HG02943 (cell line): ENCODE measurements around the gene TRIM59.

Source experiments
- ATAC-seq: cut with Tn5 transposase; IDR thresholded peaks from one replicate; pipeline ENCODE4 v1.9.1; 2021; ENCODE audit warnings: mild to moderate bottlenecking, low read depth, moderate library complexity; ENCODE audit not compliant: unreplicated experiment

Gene TRIM59, protein sequence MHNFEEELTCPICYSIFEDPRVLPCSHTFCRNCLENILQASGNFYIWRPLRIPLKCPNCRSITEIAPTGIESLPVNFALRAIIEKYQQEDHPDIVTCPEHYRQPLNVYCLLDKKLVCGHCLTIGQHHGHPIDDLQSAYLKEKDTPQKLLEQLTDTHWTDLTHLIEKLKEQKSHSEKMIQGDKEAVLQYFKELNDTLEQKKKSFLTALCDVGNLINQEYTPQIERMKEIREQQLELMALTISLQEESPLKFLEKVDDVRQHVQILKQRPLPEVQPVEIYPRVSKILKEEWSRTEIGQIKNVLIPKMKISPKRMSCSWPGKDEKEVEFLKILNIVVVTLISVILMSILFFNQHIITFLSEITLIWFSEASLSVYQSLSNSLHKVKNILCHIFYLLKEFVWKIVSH

DNA sequence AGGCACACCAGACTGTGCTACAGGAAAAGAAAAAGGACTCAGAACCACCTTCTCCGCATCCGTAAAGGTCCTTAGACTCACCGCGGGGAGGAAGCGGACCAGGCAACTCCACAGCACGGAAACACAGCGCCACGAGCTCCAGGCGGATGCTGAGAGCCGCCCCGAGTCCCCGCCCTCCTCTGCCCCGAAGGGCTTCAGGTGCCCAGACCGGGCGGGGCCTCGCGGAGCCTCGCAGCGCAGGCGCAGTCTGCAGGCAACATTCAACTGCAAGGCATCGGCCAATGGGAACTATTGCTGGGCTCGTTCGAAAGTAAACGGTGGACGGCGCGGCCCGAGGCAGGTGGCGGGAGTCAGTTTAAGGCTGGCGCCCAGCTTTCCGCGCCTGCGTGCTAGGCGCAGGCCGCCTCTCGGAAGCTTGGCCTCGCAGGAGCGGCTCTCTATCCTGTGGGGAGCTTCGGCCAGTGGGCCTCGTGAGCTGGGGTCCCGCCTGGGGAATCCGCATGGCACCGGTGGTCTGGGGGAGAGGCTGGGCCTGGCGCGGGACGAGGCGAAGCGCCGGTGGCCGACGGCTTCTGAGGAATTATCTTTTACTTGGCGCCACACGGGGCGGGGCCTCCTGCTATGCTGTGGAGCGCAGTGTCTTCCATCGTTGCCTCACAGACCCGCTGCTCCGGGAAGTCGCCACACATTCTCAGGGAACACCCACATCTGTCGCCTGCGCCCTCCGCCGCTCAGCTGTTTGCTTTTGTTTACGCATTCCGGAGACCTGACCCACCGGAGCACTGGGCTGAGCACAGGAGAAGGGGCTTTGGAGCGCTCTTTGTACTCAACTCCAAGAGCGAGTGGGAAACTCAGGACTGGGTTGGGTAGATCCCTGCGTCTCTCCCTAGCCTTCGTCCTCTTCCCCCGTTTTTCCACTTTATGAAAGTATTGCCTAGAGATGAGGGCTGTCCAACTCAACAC, at the start of gene TRIM59:
TSS of gene TRIM59 (minus strand) at position 151 of the 963 bp plus-strand sequence. CDS start 10,603 bp downstream, outside the sequence.
- ATAC-seq: peak; percentile 95

DNA sequence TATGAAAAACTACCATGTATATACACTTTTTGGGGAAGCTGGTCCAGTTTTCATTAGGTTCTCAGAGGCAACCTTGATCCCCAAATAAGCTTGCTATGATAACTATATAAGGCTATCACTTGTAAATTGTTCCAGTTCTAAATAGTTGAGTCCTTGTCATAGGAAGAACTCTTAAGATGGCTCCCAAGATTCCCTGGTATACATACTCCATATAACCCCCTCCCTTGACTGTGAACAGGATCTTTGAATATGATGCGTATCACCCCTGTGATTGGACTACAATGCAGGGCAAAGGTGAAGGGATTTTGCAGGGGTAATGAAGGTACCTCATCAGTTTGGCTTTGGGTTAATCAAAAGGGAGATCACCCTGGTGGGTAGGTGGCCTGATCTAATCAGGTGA, 48.6 kb upstream of the TRIM59 start:
- no peak for ATAC-seq

DNA sequence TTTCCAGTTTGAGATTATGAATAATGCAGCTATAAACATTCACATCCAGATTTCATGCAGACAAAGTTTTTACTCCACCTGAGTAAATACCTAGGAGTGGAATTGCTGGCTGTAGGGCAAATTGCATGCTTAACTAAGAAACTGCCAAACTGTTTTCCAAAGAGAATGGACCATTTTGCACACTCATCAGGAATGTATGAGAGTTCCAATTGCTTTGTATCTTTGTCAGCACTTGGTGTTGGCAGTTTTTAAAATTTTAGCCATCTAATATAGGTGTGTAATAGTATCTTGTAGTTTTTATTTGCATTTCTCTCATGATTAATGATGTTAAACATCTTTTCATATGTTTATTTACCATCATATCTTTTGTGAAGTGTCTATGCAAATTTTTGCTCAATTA, 40.6 kb upstream of the TRIM59 start:
- ATAC-seq: no peak

DNA sequence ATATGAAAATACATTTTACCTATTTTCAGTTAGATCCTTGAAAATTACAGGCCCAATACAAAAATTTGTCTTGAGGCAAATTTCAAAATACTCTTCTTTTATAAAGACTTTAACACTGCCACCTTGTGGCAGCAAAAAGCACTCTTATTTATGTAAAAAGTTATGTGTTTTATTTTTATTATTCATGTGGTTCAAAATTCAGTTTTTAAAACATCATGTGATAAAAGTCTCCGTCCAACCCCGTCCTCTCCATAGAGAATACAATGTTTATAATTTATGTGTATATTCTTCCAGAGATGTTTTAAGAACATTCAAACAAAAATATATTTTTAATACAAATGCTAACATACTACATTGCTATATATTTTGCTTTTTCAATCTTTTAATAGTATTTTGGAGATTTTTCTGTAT, 36.9 kb upstream of the TRIM59 start:
- no peak for ATAC-seq

DNA sequence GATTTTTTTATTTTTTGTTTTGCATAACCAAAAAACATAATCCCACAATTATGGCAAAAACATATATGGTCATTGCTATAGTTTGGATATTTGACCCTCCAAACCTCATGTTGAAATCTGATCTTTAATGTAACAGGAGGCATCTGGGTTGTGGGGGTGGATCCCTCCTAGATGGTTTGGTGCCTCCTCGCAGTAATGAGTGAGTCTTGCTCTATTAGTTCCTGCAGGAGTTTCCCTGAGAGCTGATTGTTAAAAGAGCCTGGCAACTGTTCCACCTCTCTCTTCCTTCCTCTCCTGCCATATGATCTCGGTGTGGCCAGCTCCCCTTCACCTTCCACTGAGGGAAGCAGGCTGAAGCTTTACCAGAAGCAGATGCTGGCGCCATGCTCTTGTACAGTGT, 33.2 kb upstream of the TRIM59 start:
- no peak for ATAC-seq

DNA sequence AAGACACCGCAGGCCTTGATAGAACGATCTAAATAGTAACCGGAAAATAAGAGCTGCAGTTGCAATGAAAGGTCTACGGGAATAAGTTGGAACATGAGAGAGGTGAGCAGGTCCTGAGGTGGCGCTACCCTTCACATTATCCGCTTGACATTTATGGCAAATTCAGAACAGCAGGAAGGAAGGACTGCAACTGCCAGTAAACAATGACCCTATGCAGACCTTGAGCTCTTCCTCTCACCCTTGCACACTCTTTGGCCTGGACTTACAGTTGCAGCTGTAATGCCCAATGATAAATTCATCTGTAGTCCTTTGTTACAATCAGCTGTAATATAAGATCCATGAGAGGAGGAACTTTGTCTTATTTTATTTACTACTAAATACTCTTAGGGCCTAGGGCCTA, 32.3 kb upstream of the TRIM59 start:
- no peak for ATAC-seq

DNA sequence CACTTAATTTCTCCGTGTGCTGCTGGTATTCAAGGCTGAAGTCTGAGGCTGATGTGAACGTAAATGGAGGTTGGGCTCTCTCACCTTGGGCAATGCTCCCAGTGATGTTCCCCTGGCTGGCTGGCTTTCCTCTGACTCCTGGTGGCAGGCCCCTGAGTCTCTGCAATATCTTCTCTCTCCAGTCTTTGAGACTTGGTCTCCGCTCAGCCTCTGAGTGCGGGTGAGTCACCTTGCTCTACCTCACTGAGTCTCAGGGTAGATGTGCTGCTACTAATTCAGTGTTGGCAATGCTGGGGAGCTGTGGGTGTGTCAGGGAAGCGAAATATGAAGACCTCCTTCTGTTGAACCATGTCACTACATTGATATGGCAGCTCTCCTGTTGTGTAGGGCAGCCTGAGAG, 31.3 kb upstream of the TRIM59 start:
- ATAC-seq: no peak

DNA sequence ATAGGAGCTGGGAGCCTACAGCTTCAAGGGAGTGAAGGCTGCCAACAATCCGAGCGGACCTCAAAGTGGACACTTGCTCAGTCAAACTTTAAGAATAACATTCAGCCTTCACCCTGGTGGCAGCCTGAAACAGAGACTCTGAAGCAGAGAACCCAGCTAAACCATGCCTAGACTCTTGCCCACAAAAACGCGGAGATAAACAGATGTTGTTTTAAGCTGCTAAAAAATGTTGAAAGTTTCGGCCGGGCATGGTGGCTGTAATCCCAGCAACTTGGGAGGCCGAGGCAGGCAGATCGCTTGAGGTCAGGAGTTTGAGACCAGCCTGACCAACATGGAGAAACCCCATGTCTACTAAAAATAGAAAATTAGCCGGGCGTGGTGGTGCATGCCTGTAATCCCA, 29.8 kb upstream of the TRIM59 start:
- no peak for ATAC-seq

DNA sequence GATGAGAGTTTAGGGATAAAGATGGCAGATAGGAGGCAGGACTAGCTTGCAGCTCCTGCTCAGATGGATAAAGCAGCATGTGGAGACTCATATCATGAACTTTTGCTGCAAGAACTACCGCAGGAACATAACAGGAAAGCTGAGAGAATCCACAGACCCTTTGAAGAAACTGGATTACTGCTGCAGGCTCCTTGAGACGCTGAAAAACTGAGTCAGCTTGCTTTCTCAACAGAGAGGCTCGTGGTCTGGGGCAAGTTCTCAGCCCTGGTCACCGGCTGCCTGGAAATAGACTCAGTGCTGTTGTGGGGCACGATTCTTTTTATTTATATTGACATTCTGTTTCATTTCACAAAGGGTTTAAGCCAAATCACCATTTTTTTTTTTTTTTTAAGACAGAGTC, 28.8 kb upstream of the TRIM59 start:
- ATAC-seq: no peak

DNA sequence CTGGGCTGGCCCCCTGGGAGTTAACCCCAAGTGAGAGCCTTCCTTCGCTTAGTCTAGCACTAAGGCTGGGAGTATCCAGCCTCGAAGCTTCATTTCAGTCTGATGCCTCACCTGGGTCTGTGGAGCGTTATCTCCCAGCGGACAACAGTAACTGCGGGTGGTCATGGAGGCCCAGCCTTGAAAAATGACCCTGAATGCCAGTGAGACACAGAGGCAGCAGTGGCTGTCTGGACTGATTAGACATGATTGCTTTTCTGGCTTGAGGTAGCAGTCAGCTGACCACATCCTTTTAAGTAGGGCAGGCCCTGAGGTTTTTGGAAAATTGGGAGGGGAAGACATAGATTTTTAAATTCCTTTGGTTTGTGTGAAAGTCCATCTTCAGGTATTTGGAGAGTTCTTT, 28.2 kb upstream of the TRIM59 start:
- ATAC-seq: no peak

DNA sequence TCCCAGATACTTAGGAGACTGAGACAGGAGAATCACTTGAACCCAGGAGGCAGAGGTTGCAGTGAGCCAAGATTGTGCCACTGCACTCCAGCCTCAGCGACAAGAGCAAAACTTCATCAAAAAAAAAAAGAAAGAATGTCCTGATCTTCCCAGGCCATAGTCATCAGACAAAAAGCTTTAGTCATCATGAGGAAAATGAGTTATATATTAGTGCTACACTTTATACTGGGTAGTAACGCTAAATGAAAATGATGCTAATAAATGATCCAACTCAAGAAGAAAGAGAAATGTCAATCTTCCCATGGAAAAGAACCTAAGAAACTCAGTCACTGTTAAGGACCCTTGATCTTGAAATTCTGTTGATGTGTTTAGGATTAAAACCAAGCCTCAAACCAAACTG, 26.3 kb upstream of the TRIM59 start:
- no peak for ATAC-seq

DNA sequence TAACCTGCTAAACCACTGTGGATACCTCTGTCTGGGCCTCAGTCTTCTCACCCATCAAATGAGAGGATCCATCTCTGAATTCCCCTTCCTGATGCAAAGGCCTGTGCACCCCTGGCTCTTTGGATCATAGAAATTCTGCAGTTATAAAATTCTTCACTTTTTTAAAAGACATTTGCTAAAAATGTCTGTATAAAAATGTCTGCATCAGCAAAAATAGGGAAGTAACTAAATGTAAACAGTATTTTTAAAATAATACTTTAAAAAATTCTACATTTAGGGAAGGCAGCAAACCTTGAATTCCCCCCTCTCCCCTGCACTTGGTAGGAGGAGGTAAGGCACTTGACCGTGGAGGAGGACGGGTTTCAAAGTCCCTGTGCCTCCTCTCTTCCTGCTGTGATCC, 25.6 kb upstream of the TRIM59 start:
- ATAC-seq: no peak

DNA sequence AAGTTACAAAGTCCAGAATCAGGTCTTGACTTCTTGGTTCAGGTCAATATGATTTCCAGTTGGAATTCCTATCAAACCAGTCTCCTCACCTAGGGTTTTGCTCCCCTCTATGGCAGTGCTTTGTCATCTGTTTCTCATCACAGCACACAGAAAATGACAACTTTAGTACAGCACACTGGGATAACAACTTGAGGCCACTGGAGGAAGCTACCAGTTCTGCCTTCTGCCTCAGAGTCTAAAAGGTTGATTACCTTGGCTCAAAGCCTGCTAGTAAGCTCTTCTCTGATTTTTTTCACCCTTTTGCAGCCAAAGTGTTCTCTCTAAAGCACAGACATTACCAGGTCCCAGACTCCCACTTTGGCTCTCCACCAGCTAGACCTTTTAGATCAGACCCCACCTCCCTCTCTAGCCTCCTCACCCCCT, 24.8 kb upstream of the TRIM59 start:
- no peak for ATAC-seq

DNA sequence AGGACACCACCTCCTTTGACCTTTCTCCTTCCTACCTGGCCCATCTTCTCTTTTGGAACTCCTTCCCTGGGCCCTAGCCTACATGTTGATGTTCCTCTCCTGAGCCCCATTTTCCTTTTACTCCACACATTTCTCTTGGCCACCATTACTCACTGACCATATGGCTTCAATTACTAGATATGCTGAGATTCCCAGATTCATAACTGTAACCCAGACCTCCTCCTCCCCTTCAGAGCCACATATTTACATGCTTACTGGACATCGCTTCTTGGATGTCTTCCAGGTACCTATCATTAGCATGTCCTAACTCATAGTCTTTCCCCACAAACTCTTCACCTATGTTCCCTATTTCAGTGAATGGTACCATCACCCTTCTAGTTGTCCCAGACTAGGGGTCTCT, 24.4 kb upstream of the TRIM59 start:
- ATAC-seq: no peak

DNA sequence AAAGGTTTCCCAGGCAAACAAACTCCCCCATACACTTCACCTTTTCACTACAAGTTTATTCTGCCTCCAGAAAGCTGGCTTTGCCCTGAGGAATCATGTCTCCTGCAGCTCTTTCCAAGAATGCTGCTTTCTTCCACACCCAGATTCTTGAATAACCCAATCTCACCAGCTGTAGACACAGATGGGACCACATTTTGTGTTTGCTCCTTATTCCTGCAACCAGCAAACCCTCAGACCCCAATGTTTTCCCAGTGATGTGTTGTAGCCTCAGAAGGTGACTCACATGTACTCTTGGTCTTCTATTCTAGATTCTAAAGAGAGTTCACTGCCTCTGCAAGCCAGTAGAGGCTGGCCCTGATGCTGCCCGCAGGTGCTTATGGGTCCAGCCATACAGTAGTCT, 23.6 kb upstream of the TRIM59 start:
- ATAC-seq: no peak

DNA sequence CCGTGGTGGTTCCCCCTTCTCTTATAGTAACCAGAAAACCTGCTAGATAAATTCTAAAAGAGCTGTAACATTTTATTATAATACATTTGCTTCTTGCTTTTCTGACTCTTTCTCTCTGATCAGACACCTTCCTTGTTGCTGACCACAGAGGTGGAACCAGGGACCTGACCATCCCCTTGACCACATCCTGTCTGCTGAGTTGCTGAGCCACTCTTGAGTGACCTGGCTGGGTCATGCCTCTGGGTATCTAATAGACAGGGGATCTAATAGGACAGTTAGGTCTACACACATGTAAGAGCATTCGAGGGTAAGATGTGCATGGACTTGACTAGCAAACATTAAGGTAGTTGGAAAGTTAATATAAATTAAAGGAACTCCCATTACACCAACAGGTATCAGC, 22.8 kb upstream of the TRIM59 start:
- no peak for ATAC-seq

DNA sequence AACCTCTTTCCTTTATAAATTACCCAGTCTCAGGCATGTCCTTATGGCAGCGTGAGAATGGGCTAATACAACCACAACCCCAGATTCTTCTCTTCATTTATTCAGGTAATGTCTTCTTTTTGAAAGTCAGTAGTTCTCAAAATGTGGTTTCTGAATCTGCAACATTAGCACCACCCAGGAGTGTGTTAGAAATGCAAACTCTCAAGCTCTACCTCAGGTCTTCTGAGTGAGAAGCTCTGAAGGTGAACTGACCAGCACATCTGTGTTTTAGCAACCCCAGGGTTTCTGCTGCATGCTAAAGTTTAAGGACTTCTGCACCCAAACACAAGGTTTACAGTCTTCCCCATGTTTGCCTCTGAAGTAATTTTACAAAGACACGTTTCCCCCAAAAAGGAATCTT, 22.3 kb upstream of the TRIM59 start:
- ATAC-seq: no peak

DNA sequence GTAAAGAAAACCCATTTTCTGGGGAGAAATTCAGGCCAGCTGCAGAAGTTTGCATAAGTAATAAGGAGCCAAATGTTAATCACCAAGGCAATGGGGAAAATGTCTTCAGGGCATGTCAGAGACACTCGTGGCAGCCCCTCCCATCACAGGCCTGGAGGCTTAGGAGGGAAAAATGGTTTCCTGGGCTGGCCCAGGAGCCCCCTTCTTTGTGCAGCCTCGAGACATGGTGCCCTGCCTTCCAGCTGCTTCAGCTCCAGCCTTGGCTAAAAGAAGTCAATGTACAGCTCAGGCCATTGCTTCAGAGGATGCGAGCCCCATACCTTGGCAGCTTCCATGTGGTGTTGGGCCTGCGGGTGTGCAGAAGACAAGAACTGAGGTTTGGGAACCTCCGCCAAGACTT, 20.6 kb upstream of the TRIM59 start:
- no peak for ATAC-seq

DNA sequence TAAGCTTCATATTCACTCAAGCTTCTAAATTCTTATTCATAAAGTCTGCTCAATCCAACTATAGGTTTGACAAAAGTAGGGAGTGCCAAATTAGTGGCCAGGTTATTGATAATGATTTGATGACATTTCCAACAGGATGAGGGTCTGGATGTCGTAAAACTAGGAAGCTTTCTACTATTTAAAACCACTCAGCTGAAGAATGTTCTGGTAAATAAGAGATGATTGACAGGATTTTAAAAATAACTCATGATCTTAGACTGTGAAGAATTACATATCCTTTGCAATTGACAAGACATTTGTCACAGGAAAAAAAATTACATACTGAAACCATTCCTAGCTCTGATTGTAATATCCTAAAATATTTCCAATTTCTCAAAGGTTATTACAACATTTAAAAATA, 15.4 kb upstream of the TRIM59 start:
- ATAC-seq: no peak

DNA sequence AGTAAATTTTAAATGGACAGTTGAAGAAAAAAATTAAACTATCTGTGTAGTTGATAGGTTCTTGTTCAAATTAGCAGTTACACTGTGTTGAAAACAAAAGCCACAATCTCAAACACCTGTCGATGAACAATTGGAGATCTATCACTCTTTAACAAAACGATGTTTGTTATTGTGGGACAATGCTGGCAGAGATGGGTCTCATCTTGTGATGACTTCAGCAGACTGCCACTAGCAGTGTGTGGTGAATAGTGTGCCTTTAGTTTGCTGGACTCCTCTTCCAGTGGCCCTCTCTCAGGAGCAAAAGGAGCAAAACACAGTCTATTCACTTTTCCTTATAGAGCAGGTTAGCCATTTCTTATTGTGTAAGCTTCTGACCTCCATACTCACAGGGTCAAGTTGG, 14.7 kb upstream of the TRIM59 start:
- ATAC-seq: no peak

DNA sequence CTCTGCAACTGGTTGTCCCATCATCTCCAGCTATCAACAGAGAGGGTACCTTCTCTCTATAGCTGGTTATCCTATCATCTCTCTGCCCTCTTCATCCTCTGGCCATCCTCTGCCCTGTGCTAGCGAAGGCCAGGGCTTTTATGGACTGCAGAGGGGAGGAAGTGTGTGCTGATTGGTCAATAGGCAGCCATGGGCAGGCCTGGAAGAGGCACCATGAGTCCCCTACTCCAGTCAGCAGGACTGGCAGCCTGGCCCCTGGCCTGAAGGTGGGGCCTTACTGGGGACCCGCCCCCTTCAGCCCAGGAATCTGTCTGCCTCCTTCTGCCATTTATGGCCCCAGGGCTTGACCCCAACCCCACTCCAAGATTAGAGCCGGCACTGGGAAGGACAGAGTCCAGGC, 10.4 kb upstream of the TRIM59 start:
- no peak for ATAC-seq
